GM21367 (cell line): ENCODE measurements around the gene MS4A4A.

ENCODE experiments used
- ATAC-seq: cut with Tn5 transposase; IDR thresholded peaks from one replicate; pipeline ENCODE4 v1.9.1; 2021; ENCODE audit not compliant: unreplicated experiment

The MS4A4A gene

GRCh38 chr11:60345489-60345888 lies 65.0 kb downstream of the MS4A4A start:
- ATAC-seq, result no peak

GRCh38 chr11:60347084-60347797 lies 66.8 kb downstream of the MS4A4A start:
- ATAC-seq, result no peak

- ATAC-seq, result no peak
Measured at GRCh38 chr11:60348116-60348515, 67.7 kb downstream of the MS4A4A start.

GRCh38 chr11:60349990-60350389 lies 69.5 kb downstream of the MS4A4A start:
- ATAC-seq, result no peak

GRCh38 chr11:60357771-60358170 lies 77.3 kb downstream of the MS4A4A start:
- ATAC-seq, result no peak
